GM23248 (cell line): ENCODE measurements around the gene UBIAD1.

ENCODE experiments used
- EZH2 ChIP-seq: fragments of 200-600 bp; sonication (generic); IDR thresholded peaks from 2 replicates; pipeline ENCODE4 v1.6.1; 2018; ENCODE audit warnings: antibody characterized with exemption, mild to moderate bottlenecking; ENCODE audit not compliant: insufficient read depth, poor library complexity, severe bottlenecking
- EZH2phosphoT487 ChIP-seq: fragments of 200-600 bp; sonication (generic); IDR thresholded peaks from 2 replicates; pipeline ENCODE4 v1.6.1; 2018; ENCODE audit warnings: antibody characterized with exemption, moderate library complexity, mild to moderate bottlenecking, low read depth; ENCODE audit not compliant: insufficient read depth

DNA sequence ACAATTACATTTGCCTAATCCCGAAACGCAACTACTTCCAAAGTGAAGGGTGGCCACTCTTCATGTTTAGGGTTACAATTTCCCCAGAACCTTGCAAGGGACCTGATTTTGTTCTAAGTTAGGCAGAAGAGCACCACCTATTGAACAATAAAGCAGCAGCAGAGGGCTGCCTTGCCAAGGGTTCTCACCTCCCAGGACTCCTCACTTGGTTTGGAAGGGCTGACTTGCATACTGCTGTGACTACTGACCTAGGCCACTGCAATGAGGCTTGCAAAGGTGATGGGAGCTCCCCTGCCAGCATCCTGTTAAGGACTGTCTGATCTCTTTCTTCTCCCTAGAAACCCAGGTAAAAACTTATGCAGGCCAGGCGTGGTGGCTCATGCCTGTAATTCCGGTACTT lies 24.8 kb upstream of the UBIAD1 start:
- TF ChIP-seq EZH2 = no peak
- no peak for TF ChIP-seq EZH2phosphoT487
